NCI-H2081 treated with DMSO at 0.1 percent for 48 hours (cell line): ENCODE measurements around the gene KIF5C.

Experiments
- DNase-seq: peaks from one replicate; lab custom pipeline; 2025; lab: John Stamatoyannopoulos, UW

KIF5C gene

DNA sequence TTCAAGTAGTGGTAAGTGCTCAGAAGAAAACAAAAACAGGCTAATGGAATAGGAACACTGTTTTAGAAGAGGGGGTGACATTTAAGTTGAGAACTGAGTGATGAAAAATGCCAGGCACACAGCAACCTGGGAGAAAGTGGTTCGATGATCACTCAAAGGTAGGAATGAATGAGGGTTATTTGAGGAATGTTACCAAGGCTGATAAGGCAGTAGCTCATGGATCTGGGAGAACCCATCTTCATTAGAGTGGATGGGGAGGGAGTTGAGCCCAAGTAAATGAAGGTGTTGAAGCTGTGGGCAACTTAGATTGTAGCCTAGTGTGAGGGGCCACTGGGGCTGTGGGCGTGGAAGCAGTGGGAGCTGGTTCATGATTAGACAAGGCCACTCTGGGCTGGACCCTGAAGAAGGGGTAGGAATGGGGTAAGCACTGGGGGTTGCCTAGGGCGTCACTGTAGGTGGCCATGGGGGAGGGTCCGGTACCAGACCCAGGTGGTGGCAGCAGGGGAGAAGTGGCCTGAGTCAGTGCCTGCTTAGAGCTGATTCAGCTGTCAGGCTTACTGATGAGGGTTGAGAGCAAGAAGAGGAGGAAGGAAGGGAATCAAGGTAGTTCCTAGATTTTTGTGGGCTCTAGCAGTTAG, 141.0 kb downstream of the KIF5C start:
- DNase-seq, result no peak

GRCh38 chr2:149017116-149017985, 142.3 kb downstream of the KIF5C start:
- peak; percentile 30 for DNase-seq

DNA sequence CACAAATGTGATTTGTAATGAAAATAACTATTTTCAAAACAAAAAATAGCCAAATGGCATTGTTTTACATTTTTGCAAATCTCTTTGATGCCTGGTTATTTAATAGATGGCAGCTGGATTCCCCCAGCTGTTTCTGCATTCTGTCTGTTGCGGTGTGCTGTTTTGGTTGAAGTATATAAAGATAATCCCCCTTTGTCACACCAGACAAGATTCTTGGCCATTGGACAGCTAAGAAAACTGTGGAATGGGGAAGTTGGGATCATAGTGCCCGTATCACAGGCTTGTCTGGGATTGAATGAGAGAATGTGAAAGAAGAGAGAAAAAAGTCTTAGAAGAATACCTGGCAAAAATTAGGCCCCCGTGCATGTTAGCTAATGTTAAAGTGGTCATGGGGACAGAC, 144.0 kb downstream of the KIF5C start:
- no peak for DNase-seq

DNA sequence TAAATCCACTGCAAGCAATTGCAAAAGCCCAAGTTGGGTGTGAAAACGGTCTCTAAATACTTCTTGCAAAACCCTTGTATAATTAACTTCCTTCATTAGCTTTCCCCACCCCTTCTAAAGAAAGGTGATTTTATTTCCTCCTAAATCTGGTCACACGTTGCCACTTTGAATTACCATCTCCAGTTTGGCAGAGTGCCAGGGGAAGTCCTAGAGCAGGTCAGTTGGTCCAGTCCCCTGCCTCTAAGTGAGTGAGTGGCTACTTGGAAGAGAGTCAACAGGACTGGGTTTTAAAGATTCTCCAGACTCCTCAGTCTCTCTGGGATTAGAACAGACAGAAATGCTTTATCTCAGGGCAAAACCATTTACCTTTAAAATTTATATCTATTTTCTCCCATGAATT, 144.7 kb downstream of the KIF5C start:
- DNase-seq, result no peak

- no peak for DNase-seq
These were observed 145.4 kb downstream of the KIF5C start for GRCh38 chr2:149020432-149020851.

DNA sequence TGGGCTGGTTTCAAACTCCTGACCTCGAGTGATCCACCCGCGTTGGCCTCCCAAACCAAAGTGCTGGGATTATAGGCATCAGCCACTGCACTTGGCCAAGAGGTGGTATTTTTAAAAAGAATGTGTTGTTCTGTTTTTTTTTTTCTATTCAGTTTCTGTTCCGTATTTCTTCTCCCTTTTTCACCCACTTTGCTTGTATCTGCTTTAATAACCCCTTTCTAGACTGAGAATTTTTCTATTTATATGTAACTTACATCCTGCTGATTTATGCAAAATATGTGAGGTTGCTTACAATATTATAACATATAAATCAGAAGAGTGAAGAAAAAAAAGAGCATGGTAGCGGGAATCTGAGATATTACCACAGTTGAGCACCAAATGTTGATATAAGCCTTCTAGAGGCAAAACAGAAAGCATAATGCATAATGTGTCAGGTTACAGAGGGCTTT, 146.3 kb downstream of the KIF5C start:
- no peak for DNase-seq

- no peak for DNase-seq
These were observed 146.7 kb downstream of the KIF5C start for GRCh38 chr2:149021761-149022160.

DNA sequence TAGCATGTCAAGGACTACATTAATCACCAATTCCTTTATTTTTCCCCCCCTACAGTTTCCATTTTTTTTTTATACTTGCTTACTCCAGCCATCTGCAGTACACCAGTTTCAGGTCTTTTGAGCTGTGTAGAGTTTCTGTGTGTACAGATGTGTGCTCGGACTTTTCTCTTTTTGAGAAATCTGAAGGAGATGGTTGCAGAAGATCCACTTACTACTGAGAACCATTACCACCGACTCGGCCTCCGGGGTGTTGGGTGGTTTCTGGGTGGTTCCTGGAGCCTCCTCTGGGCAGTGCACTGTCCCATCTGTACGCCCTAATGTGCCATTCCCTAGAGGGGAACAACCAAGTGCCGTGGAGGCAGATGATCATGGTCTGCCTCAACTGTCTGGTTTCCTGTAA, 148.1 kb downstream of the KIF5C start:
- no peak for DNase-seq

DNA sequence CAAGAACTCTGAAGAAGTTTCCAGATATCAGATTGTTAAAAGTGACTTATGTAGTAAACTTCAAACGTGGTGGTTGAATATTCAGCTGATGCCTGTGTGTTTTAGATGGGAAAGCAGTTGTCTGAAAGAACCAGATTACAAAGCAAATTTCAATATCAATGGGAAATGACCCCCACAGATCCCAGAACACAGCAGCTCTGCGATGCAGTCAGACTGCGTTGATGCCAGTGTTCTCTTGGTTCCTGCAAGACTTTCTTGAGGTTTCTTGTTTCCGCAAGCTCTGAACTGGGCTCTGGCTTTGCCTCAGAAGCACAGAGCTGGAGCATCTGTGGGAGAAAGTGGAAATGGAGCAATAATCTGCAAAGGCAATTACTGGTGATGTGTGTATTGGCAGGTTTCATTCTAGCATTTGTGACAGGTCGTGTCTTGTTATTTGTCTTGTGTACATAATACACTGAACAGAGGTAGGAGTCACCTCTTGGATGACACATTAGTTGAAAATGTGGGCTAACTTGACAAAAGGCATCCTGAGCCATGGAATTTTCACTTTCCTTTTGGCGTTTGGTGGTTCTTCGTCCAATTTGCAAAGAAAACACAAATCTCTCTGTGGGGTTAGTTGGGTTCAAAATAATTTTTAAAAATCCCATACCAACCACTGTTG, 152.7 kb downstream of the KIF5C start:
- DNase-seq, result no peak

DNA sequence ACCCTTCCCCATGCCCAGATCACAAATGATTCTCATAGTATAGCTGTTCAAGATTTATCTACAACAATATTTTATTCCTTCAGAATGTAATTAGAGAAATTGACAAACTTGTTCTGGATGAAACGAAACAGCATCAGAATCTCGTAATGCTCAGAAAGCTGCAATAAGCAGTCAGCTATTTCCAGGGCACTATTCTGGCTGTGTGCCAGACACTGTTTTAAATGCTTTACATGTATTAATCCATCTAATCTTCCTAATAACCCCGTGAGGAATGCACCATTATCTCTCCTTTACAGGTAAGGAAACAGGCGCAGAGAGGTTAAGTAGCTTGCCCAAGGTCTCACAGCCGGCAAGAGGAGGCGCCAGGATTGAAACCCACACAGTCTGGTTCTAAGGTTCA, 153.3 kb downstream of the KIF5C start:
- DNase-seq, result no peak

DNA sequence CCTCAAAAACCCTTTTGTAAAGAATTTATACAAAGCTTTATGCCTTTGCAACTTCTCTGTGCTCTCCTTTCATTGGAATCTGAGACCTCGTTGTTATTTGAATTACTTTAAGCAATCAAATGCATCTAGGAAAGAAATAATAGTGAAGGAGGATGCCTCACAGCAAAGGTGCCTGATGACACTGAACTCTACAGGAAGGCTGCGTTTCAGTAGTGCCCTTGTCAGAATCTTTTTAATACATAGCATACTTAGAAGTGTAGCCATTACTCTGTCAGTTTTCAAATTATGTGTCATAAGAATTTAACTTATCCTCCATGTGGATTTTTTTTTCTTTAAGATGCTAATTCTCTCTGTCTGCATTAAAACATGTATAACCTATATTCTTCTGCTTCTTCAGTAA, 153.9 kb downstream of the KIF5C start:
- DNase-seq, result no peak

DNA sequence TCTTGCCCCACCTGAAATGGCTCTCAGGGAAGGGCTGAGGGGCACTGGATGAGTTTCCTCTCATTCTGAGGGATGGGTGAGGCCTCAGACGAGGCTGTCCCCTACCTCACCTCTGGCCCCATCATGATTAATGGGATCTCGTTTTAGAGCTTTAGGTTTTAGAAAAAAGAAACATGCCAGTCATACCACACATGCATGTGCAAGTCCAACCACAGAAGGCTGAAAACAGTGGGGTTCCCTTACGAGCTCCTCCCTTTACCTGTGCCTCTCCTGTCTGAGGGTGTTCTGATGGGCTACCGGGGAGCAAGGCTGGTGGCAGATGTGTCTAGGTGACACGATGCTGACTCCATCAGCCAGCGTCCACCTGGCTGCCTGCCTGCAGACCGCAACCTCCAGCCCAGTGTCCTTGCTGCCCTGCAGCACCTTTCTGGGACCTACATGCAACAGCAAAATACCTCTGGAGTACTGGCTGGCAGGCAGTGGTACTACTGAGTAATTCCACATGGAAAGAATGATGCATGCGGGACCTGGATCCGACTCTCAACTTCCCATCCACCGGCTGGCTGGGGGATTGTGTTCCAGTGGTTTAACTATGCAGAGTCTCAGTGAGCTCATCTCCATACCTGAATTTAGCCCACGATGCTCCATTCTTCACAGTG, 154.4 kb downstream of the KIF5C start:
- no peak for DNase-seq

DNA sequence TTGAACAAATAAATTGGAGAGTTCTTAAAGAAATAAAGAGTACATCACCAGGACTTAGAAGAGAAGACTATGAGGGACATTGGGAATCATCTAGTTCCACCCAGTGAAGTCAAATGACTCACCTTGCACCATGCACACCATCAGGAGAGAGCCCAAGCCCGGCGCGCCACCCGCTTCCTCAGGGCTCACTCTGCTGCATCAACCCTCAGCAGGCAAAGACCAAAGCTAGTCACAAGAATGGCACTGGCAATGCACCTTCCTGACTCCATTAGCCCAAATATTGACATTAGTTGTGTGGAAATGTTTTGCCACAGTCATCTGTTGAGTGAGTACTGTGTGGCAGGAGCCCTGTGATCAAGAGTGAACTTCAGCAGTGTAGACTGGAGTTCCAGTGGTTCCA, 156.4 kb downstream of the KIF5C start:
- no peak for DNase-seq

DNA sequence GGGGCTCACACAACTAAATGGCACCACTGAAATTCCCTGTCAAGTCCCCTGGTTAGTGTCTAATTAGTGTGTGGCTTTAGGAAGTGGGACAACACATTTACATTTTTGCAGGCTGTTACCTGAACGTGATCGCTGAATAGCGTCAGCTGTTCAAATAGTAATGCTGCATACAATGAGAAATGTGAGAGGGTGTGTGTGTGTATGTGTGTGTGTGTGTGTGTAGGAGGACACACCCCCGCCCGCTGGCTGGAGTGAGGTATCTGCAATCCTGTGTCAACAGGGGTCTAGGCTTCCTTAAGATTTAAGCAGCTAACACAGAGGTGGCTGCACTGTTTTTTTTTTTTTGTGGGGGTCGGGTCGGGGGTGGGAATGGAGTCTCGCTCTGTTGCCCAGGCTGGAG, 158.7 kb downstream of the KIF5C start:
- peak; percentile 57 for DNase-seq

GRCh38 chr2:149034406-149034805, 159.4 kb downstream of the KIF5C start:
- no peak for DNase-seq

DNA sequence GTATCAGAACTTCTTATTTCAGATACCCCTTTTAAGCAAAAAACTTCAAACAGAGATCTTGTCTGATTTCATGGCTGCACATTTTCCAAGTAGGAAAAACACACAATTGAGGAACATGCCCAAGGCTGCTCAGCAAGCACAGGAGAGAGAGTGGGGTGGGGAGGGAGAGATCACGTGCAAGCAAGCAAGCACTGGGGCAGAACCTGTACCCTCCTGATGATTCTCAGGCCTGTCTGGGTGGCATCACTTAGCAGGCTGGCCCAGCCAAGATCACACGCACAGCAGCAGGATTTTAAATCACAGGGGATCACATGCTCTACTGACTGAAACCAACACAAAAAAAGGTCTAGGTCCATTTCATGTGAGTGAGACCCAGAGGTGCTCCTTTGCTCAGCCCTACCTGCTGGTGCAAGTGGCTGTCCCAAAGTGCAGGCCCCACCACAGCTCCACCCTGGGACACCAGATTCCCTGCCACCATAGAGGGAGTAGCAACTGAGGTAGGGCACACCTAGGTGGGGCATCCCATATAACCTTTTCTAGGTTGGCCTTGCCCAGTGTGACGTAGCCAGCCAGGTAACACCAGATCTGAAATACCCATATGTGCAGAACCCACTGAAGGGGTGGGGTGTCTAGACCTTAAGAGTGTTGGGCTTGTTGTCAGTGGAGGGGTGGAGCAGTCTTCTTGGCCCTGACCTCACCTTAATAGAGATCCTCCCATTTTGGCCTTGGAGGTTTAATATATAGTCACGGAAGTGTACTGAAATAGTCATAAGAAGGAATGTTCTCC, 161.7 kb downstream of the KIF5C start:
- no peak for DNase-seq

DNA sequence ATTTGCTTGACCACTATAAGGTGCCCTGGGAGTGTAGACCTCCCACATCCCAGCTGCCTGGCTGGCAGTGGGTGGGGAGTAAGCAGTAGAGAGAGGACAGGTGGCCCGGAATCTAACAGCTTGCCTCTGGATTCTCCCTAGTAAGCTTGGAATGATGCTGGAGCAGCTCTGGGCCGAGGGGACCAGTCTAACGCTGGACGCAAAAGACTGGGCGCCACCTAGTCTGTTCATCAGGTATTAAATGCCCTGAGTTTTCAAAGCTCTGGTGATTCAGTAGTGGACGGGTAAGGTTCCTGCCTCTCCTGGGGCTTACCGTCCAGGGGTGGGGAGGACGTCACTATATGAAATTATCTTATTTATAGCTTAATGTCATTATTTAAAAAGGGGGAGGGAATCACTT, 162.8 kb downstream of the KIF5C start:
- DNase-seq, result no peak

- DNase-seq, result no peak
These were observed 163.6 kb downstream of the KIF5C start, which contains the start of gene LYPD6B for GRCh38 chr2:149038442-149039212. Gene LYPD6B (plus strand): TSS chr2:149038699. CDS start chr2:149130949, 92,250 bp downstream.

DNA sequence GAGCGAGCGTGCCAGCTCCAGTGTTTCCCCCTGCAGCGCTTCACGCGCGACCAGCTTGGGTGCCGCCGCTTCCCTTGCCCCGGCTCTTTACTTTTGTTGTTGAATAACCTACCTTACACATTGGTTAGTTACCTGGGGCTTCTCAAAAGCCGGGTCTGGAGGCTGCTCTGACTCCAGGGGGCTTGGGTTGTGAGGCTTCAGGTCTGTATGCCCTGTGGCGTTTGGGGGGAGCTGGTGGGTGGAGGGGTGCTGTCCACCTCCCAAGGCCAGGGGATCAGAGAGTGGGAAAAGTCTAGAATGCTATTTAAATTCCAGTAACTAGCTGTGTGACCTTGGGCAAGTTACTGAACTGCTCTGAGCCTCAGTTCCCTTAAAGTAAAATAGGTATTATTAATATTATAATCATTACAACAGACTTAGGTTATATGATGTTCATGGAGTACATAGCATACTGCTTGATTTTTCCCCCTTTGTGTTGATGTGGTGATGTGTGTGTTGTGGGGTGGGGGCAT, 164.2 kb downstream of the KIF5C start:
- no peak for DNase-seq

- DNase-seq, result no peak
These were observed 165.4 kb downstream of the KIF5C start for GRCh38 chr2:149040451-149040850.
